T-helper 2 cell treated with Interferon-gamma antibody and Interleukin-4, amounts not matched to agents 100 ng/mL and 5 ng/mL, for 36 hours (primary cell): ENCODE measurements around the gene CFAP69. TPM values are rescaled to one million over a fixed set of nuclear protein-coding genes. Genes with fewer than 3 reads are reported as not detected.
"Not testable (repeated sequence)": the region's sequence is repeated elsewhere in the genome, so short reads cannot be mapped to it uniquely, and the experiment has no call there.

Experiments used
- intact Hi-C: fragments of 100-400 bp; cut with micrococcal nuclease; formaldehyde crosslinking; loops from one replicate; pipeline ENCODE4 v1.15.1; 2023
- total RNA-seq: library from RNA; stranded (reverse); gene quantifications from 2 replicates; pipeline ENCODE4 v1.2.3, GENCODE V29; 2022

The CFAP69 gene
- total RNA-seq, 1 donor from 2014 or later = not detected

GRCh38 chr7:90334926-90335325 lies 90.0 kb downstream of the CFAP69 start:
- intact Hi-C loops = not testable (repeated sequence)

GRCh38 chr7:90337106-90337505 lies 92.1 kb downstream of the CFAP69 start:
- intact Hi-C loops = no loop called here

- intact Hi-C loops = loop anchor here (10.0 kb wide), 1 partner anchor 1790 kb away; the partner anchor contains the start of gene CYP51A1
Observed at GRCh38 chr7:90345016-90345415, 100.0 kb downstream of the CFAP69 start.

GRCh38 chr7:90345595-90346335 lies 100.8 kb downstream of the CFAP69 start:
- intact Hi-C loops = loop anchor here (1.0 to 10.0 kb wide), 7 partner anchors 29 to 1789 kb away; partner anchors contain the start of genes CFAP69, CLDN12, CYP51A1 and MTERF1

- intact Hi-C loops = loop anchor here (1.0 to 10.0 kb wide), 7 partner anchors 28 to 1788 kb away; partner anchors contain the start of genes CFAP69, CLDN12, CYP51A1 and MTERF1
Observed at GRCh38 chr7:90346336-90347125, 101.6 kb downstream of the CFAP69 start, which contains the start of gene GTPBP10. Gene GTPBP10, plus strand, starts transcription at chr7:90346716. Its CDS starts 26 bp downstream, at chr7:90346742.

- intact Hi-C loops = loop anchor here (2.0 to 10.0 kb wide), 4 partner anchors 27 to 1787 kb away; partner anchors contain the start of genes CYP51A1, MTERF1 and STEAP1
Observed at GRCh38 chr7:90347759-90348158, 102.8 kb downstream of the CFAP69 start.

- intact Hi-C loops = loop anchor here (10.0 kb wide), 1 partner anchor 1785 kb away; the partner anchor contains the start of gene CYP51A1
Observed at GRCh38 chr7:90349305-90349704, 104.3 kb downstream of the CFAP69 start.

GRCh38 chr7:90350032-90350431 lies 105.1 kb downstream of the CFAP69 start:
- intact Hi-C loops = not testable (repeated sequence)

- intact Hi-C loops = no loop called here
Observed at GRCh38 chr7:90351987-90352386, 107.0 kb downstream of the CFAP69 start.

Other genes with a start within 250 kb of the CFAP69 start
- gene STEAP1, start 90.7 kb upstream of the CFAP69 start, total RNA-seq = 0.48 TPM in 1 of 2 replicates, not detected in the other
- gene STEAP2, start 33.4 kb upstream of the CFAP69 start, total RNA-seq = 0.02 TPM in 1 of 2 replicates, not detected in the other
- gene FAM237B, start 76.1 kb downstream of the CFAP69 start, total RNA-seq = not detected in 2 replicates
- gene GTPBP10, start 101.5 kb downstream of the CFAP69 start, total RNA-seq = 25.3 and 27.3 TPM in 2 replicates
- gene CLDN12, start 158.3 kb downstream of the CFAP69 start, total RNA-seq = 2.5 and 2.6 TPM in 2 replicates
- gene PTTG1IP2, start 224.5 kb downstream of the CFAP69 start, total RNA-seq = not detected in 2 replicates